Astrocyte of the hippocampus (primary cell): ENCODE data around the gene CAMK1D.
"Not testable (repeated sequence)": the region's sequence is repeated elsewhere in the genome, so short reads cannot be mapped to it uniquely, and the experiment has no call there.

Source experiments
- DNase-seq: peaks from one replicate; pipeline ENCODE4 v3.0.0; 2011; ENCODE audit warnings: low read depth, low spot score

Gene CAMK1D

DNA sequence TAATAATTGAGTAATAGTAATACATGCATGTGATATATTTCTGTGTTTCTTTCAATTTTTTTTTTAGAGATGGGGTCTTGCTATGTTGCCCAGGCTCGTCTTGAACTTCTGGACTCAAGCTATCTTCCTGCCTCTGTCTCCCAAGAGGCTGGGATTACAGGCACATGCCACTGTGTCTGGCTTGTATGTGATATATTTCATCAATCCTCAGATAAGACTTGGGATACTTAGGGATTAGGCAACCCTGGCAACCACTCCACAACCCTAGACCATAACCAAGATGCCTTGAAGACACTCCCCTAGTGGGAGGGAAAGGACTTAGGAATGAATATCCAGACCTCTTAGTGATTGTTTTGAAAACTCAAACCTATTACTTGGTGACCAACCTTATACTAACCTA, 497.4 kb downstream of the CAMK1D start:
- no peak for DNase-seq

DNA sequence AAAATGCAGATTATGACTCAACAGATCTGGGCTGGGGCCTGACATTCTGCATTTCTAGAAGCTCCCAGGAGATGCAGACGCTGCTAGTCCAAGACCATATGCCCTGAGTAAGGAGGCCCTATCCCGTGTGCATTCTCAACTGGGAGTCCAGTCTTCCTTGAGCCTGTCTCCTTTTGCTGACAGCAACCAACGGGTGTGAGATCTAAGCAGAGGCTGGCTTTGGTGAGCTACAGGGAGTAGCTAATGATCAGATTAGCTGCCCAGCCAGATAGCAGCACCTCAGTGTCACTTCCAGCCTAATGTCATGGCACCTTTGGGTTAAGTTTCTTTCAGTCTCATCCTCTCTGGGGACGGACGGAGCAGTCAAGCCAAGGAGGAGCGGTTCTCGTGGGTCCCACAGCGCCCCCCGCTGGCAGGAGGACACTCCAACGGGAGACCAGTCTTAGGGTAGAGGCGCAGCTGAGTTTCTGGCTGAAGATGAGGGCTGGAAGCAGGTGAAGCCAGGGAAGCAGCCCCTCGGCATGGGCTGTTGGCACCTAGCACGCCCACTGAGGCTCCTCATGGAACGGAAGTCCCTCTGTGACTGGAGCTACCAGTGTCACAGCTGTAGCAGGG, 498.1 kb downstream of the CAMK1D start:
- DNase-seq = no peak

DNA sequence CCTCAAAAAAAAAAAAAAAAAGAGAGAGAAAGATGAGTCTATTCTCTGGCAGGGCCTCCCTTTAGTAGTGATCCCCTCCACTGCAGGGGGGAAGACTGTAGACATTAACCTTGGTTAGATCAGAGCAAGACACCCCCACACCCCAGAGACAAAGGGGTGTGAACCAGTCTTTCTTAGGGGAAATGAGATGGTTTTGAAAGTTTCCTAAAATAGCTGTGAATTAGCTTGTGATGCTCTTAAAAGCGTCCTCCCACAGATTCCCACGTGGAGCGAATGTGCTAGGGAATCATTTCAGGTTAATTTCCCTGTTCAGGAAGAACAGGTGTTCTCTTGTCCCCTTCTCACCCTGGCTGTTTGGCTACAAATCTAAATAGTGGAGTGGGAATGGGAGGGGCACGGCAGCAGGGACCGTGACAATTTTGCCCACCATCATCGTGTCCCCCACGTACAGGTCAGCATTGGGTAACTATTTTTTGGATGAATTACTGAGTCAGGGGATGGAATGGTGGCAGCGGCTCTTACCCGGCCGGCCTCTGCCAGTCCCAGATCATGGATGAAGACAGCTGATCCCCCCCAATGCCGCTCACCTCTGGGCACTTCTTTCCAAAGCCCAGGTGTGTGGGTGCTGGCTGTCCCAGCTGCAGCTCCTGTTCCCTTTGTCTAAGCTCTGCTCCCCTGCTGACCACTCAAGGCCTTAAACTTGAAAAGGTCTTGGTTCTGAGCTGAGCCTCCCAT, 499.3 kb downstream of the CAMK1D start:
- no peak for DNase-seq

DNA sequence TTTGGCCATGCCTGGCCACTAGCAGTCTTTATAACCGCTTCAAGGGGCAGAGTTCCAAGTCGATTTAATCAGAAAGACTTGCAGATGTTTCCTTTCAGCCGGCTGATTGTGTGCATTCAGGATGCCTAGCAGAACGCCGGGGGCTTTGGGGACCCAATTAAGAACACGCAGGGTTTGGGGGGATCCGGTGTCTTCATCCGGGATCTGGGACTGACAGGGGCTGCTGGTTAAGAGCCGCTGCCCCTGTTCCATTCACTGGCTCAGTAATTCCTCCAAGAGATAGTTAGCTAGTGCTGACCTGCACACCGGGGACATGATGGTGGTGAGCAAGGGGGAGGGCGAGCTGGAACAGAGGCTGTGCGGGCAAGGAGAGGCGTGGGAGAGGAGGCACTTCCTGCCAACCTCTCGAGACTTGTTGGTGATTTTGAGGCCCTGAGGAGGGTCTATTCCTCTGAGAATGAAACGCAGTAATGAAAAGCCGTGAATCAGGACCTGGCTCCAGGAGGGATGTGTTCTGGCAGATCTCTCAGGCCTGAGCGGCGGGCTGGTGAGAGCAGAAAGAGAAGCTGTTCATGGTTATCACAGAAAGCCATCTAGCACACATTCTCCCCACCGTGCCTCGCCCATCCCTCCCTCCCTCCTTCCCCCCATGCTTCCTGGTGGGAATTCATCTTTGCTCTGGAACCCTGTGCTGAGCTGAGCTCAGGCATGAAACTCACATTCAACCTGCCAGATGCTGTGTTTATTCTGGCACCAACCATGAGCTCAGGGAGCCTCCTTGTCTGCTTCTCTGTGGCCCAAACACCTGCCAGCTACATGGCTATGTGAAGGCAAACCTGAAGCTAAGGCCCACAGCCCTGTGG, 500.2 kb downstream of the CAMK1D start:
- DNase-seq = peak; percentile 38

DNA sequence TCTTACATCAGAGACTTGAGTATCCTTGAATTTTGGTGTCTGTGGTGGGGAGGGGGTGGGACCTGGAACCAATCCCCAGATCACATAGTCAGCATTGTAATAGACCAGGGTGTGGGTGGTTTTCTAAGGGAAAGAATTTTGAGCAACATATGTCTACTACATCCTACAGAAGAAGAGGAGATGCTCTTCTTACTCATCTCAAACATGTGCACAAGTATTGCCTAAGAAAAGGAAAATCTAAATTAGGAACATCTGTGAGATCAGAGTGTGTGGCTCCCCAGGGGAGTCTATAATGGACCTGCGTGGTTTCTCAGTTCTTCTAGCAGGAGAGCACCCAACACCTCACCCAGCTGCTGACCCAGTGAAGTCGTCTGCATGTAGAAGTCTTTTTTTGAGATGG, 503.3 kb downstream of the CAMK1D start:
- no peak for DNase-seq

DNA sequence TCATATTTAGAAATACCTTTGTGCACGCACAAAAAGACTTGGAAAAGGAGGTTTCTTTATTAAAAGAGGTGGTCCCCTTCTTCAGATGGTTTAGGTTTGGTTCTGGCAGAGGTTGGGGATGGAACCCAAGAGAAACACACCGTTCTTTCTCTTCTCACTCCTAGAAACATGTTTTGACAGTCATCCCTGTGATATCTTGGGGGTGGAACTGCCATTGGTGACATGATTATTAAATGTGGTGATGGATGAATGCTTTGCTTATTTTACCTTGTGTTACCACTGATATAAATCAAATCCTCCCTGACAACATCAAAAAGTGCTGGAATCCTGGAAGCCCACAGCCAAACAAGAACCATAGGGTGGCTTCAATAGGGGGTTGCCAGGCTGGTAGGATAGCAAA, 505.6 kb downstream of the CAMK1D start:
- no peak for DNase-seq

DNA sequence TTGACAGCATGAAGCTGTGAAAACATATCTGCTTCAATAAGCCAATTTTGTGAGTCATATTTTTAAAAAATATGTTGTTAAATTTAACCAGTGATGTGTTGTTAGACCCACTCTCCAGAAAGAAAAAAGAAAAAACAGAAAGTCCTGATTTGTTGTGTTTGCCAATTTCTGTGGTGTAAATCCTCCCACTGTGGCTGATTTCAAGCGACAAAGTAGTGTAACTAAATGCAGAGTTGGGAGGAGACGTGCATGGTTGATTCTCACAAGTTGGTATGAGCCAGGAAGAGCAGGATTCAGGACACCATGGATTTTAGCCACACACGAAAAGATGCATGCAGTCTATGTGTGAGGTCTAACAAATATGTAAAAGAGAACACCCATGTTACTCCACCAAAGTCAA, 513.1 kb downstream of the CAMK1D start:
- no peak for DNase-seq

DNA sequence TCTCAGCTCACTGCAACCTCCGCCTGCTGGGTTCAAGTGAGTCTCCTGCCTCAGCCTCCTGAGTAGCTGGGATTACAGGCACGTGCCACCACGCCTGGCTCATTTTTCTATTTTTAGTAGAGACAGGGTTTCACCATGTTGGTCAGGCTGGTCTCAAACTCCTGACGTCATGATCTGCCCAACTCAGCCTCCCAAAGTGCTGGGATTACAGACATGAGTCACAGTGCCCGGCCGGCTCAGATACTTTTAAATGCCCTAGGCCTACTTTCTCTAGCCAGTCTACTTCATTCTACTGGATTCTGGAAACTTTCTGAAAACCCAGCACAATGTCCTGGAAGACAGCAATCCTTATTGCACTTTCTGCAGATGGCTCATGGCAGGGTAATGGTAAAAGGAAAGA, 516.2 kb downstream of the CAMK1D start:
- DNase-seq = not testable (repeated sequence)

DNA sequence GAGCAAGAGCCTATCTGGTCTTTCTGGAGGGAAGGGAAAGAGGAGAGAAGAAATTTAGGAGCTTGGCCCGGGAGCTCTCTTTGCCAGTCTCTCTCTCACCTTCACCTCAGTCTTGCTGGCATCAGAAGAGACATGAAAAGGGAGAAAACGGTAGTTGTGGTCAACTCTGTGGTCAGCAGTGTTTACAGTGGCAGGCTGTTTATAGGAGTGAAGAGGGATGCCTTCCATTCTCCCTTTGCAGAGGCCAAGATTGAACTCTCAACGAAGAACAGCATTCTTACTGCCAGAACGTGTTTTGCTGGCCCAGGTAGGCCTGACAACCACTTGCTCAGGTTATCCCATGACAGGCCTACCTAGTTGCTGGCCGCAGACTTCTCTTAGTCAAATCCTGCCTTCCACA, 518.9 kb downstream of the CAMK1D start:
- peak; percentile 51 for DNase-seq

DNA sequence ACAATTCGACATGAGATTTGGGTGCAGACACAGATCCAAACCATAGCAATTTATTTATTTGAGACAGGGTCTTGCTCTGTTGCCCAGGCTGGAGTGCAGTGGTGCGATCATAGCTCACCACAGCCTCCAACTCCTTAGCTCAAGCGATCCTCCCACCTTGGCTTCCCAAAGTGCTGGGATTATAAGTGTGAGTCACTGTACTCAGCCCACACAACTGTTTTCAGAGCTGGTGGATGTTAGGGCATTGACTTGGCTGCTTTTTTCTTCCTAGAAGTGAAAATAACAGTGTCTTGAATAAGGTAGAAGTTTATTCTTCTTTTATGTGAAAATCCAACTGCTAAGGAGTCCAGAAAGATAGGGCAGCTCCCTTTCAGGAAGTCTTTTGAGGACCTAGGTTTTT, 520.1 kb downstream of the CAMK1D start:
- peak; percentile 39 for DNase-seq

DNA sequence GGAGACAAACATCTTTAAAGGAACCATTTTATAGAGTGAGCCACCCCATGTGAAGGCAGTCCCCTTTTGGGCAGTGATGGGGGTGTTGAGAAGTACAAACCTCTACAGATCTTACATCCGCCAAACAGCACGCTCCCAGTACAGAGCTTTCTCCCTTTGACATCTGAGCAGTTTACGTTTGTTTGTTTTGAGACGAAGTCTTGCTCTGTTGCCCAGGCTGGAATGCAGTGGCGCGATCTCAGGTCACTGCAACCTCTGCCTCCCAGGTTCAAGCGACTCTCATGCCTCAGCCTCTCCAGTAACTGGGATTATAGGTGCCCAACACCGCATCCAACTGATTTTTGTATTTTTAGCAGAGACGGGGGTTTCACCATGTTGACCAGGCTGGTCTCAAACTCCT, 523.2 kb downstream of the CAMK1D start:
- no peak for DNase-seq

DNA sequence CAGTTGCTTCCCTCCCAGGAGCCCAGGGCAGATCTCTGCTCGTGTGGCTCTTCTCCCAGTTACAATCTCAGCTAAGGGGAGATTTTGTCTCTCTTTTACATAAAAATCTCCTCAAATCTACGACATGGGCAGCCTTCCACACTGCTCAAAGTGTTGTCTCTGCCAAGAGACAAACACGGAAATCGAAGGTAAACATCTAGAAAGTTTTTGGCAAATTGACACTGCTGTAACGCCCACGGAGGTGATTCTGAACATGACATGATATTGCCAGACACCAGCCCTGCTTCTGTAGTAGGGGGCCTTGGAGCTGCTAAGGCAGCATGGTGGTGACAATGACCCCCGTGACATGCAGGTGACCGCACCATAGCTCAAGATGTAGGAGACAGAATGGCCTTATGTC, 523.8 kb downstream of the CAMK1D start:
- DNase-seq = no peak

DNA sequence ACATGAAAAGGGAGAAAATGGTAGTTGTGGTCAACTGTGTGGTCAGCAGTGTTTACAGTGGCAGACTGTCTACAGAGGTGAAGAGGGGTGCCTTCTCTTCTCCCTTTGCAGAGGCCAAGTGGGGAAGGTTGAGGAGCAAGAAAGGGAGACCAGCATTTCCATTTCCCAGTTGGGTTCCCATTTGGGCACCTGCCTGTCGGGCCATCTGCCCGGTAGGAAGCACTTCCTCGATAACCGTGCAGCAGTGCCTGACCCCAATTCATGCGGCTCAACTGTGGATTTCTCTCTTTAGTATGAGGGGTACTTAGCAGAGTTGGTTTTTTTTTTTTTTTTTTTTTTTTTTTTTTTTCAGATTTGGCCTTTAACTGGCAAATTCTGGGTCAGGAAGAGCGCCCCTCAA, 525.2 kb downstream of the CAMK1D start:
- no peak for DNase-seq

DNA sequence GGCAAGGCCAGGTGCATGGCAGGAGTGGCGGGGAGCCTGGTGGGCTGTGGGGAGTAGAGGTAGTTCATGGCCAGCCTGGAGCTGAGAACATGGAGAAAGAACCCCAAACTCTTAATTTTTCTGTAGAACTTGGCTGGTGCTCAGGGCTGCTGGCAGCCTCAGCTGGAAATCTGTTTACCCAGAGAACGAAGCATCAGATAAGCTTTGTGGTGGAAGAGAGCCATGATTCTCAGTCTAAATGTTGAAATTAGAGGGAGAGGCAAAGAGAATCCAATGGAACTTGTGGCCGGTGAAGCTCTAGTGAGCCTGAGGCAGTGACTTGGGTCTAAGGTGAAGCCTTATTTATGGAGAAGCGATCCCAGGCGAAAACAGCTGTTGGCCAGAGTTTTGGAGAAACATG, 525.8 kb downstream of the CAMK1D start:
- peak; percentile 72 for DNase-seq

DNA sequence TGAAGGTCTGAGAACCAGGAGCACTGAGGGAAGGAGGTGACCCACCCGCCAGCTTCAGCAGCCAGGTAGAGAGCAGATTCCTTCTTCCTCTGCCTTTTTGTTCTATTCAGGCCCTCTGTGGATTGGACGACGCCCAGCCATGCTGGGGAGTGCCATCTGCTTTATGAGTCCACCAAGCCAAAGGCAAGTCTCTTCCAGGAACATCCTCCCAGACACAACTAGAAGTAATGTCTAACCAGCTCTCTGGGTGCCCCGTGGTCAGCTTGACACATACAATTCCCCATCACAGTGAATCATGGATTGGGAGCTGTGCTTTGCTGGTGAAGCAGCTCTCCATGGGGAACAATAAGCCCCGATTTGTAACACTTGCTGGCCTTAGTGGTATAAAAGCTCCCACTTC, 526.9 kb downstream of the CAMK1D start:
- DNase-seq = no peak

DNA sequence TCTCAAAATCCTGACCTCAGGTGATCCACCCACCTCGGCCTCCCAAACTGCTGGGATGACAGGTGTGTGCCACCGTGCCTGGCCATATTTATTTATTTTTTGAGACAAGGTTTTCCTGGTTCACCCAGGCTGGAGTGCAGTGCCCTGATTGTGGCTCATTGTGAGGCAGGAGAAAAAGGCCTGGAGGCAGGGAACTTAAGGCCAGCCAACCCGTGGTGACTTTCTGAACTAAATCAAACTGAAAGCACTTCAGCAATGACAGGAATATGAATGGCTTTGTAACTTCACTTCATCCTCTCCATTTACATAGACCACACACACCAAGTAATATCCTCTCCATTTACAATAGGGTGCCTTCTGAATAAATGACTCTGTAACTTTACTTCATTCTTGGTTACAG, 527.8 kb downstream of the CAMK1D start:
- no peak for DNase-seq

DNA sequence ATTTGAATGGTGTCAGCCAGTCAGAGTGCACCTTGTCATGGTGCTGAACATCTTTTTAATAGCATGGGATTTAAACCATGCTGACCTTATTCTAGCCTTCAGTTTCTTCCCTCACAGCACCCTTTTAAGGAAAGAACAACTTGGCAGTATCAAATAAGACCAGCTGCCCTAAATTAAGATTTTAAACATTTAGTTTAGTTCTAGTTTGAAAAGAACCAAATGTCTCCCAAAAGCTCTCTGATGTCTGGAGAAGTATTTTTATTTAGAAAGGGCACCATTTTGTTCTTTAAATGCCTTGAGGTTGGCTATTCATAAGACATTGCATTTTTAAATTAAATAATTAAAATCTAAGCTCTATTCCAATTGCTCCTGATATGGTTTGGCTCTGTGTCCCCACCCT, 531.1 kb downstream of the CAMK1D start:
- no peak for DNase-seq

DNA sequence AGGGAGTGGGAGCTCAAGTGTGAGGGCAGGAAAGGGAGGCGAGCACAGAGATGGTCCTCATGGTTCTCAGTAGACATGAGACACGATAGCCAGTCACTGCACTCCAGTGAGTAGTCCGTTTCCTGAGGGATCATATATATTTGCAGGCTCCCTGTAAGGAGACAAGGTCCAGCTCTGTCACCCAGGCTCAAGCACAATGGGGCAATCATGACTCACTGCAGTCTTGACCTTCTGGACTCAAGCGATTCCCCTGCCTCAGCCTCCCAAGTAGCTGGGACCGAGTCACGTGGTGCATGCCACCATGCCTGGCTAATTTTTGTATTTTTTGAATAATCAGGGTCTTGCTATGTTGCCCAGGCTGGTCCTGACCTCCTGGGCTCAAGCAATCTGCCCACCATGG, 535.5 kb downstream of the CAMK1D start:
- DNase-seq = no peak
